Stimulated activated CD4-positive, alpha-beta T cell treated with anti-CD3 and anti-CD28 coated beads, Interleukin-1b, Interleukin-23, amount 100 ng/mL, for 4 hours (primary cell): ENCODE measurements around the gene SERPINB1.
"Not testable (repeated sequence)": the region's sequence is repeated elsewhere in the genome, so short reads cannot be mapped to it uniquely, and the experiment has no call there.

Source experiments
- DNase-seq, 2 donors: peaks; one replicate each; pipeline ENCODE4 v3.0.0-alpha.2; 2020; ENCODE audit warnings: low read depth in 2 of 2

Gene SERPINB1

GRCh38 chr6:2818593-2818992 lies 23.1 kb downstream of the SERPINB1 start:
- DNase-seq, result no peak

- DNase-seq, result no peak
Observed at GRCh38 chr6:2817903-2818443, 23.7 kb downstream of the SERPINB1 start.

GRCh38 chr6:2816158-2816557 lies 25.5 kb downstream of the SERPINB1 start:
- DNase-seq, result no peak

- no peak for DNase-seq
Observed at GRCh38 chr6:2812695-2813094, 29.0 kb downstream of the SERPINB1 start.

- no peak for DNase-seq
Observed at GRCh38 chr6:2810092-2810671, 31.5 kb downstream of the SERPINB1 start.

GRCh38 chr6:2809015-2809414 lies 32.6 kb downstream of the SERPINB1 start:
- no peak for DNase-seq

- no peak for DNase-seq
Observed at GRCh38 chr6:2807342-2808090, 34.1 kb downstream of the SERPINB1 start.

- no peak for DNase-seq
Observed at GRCh38 chr6:2806644-2807043, 35.0 kb downstream of the SERPINB1 start.

- DNase-seq, result no peak
Observed at GRCh38 chr6:2805031-2805430, 36.6 kb downstream of the SERPINB1 start.

- no peak for DNase-seq
Observed at GRCh38 chr6:2804516-2804915, 37.1 kb downstream of the SERPINB1 start.

- DNase-seq, result no peak
Observed at GRCh38 chr6:2803731-2804429, 37.8 kb downstream of the SERPINB1 start.

- DNase-seq, result no peak
Observed at GRCh38 chr6:2802521-2803060, 39.1 kb downstream of the SERPINB1 start.

- not testable (repeated sequence) for DNase-seq
Observed at GRCh38 chr6:2801687-2802086, 40.0 kb downstream of the SERPINB1 start.

- DNase-seq, result no peak
Observed at GRCh38 chr6:2800552-2801316, 40.9 kb downstream of the SERPINB1 start.

GRCh38 chr6:2799936-2800527 lies 41.6 kb downstream of the SERPINB1 start:
- DNase-seq, result no peak

- no peak for DNase-seq
Observed at GRCh38 chr6:2798586-2799134, 43.0 kb downstream of the SERPINB1 start.

- no peak for DNase-seq
Observed at GRCh38 chr6:2797564-2798031, 44.1 kb downstream of the SERPINB1 start.

GRCh38 chr6:2796861-2797260 lies 44.8 kb downstream of the SERPINB1 start:
- DNase-seq, result no peak

- no peak for DNase-seq
Observed at GRCh38 chr6:2795956-2796355, 45.7 kb downstream of the SERPINB1 start.

- DNase-seq, result no peak
Observed at GRCh38 chr6:2795162-2795561, 46.5 kb downstream of the SERPINB1 start.
